Activated CD4-positive, alpha-beta memory T cell treated with anti-CD3 and anti-CD28 coated beads, Interleukin-2, amount 10 ng/mL, durations not matched to agents 7 days and 5 days (primary cell): ENCODE data around the gene HOOK1. TPM values are rescaled to one million over a fixed set of nuclear protein-coding genes. Genes with fewer than 3 reads are reported as not detected.
"Not testable (repeated sequence)": the region's sequence is repeated elsewhere in the genome, so short reads cannot be mapped to it uniquely, and the experiment has no call there.

Experiments used
- CTCF ChIA-PET: fragments of 350-600 bp; sonication (Branson Sonifier 250); formaldehyde crosslinking; loops from one replicate; lab custom pipeline; 2021; ENCODE audit warnings: antibody characterized with exemption, inconsistent platforms; lab: Charles Lee
- POLR2A ChIA-PET: fragments of 350-600 bp; sonication (Branson Sonifier 250); formaldehyde crosslinking; loops from one replicate; lab custom pipeline; 2021; ENCODE audit warnings: antibody characterized with exemption; lab: Charles Lee
- DNase-seq: peaks from one replicate; pipeline ENCODE4 v3.0.0-alpha.2; 2020
- H3K27ac Mint-ChIP-seq: one replicate; pipeline ENCODE4 v1.8.0; 2021; ENCODE audit warnings: mild to moderate bottlenecking, mixed read lengths
- H3K27me3 Mint-ChIP-seq: one replicate; pipeline ENCODE4 v1.8.0; 2021; ENCODE audit warnings: mixed read lengths
- H3K36me3 Mint-ChIP-seq: one replicate; pipeline ENCODE4 v1.8.0; 2021; ENCODE audit warnings: low read depth, mixed read lengths
- H3K4me1 Mint-ChIP-seq: one replicate; pipeline ENCODE4 v1.8.0; 2021; ENCODE audit warnings: mixed read lengths
- H3K4me3 Mint-ChIP-seq: one replicate; pipeline ENCODE4 v1.8.0; 2021; ENCODE audit warnings: mild to moderate bottlenecking, mixed read lengths
- H3K9me3 Mint-ChIP-seq: one replicate; pipeline ENCODE4 v1.8.0; 2021; ENCODE audit warnings: mixed read lengths
- total RNA-seq, 2 experiments: library from RNA; stranded (reverse); gene quantifications; one replicate each; pipeline ENCODE4 v1.2.3, GENCODE V29; 2021

HOOK1 gene
- total RNA-seq, 2 experiments from 2014 or later = 0.98 to 1.6 TPM

- Mint-ChIP-seq H3K36me3 (no peaks in the 10 kb centered on the region), H3K9me3 (no peaks in the 10 kb centered on the region), H3K4me3 (no peak overlapping the region), H3K27me3 (no peaks in the 10 kb centered on the region), H3K4me1 (no peaks in the 10 kb centered on the region), H3K27ac (no peak overlapping the region)
- no peak for DNase-seq
- CTCF ChIA-PET = no interaction called here
- POLR2A ChIA-PET = no interaction called here
Observed at GRCh38 chr1:59833991-59834390, 19.2 kb downstream of the HOOK1 start.

- H3K4me3 Mint-ChIP-seq, CTCF ChIA-PET, H3K9me3 Mint-ChIP-seq, POLR2A ChIA-PET, H3K4me1 Mint-ChIP-seq, H3K27me3 Mint-ChIP-seq, H3K36me3 Mint-ChIP-seq, H3K27ac Mint-ChIP-seq, DNase-seq: not testable (repeated sequence)
Observed at GRCh38 chr1:59837857-59838256, 23.1 kb downstream of the HOOK1 start.

- Mint-ChIP-seq H3K4me3 (no peak overlapping the region), H3K27me3 (no peaks in the 10 kb centered on the region), H3K4me1 (no peaks in the 10 kb centered on the region), H3K36me3 (no peaks in the 10 kb centered on the region), H3K27ac (no peak overlapping the region), H3K9me3 (no peaks in the 10 kb centered on the region)
- ChIA-PET CTCF (no interaction called here), POLR2A (no interaction called here)
- no peak for DNase-seq
Observed at GRCh38 chr1:59845091-59845490, 30.3 kb downstream of the HOOK1 start.

- H3K9me3 Mint-ChIP-seq = no peaks in the 10 kb centered on the region
- no peak overlapping the region for H3K4me3 Mint-ChIP-seq
- H3K27me3 Mint-ChIP-seq = no peaks in the 10 kb centered on the region
- H3K4me1 Mint-ChIP-seq = no peaks in the 10 kb centered on the region
- DNase-seq = no peak
- POLR2A ChIA-PET = no interaction called here
- no peaks in the 10 kb centered on the region for H3K36me3 Mint-ChIP-seq
- no peak overlapping the region for H3K27ac Mint-ChIP-seq
- CTCF ChIA-PET = no interaction called here
Observed at GRCh38 chr1:59846209-59846894, 31.6 kb downstream of the HOOK1 start.

GRCh38 chr1:59846895-59847282 is 32.1 kb downstream of the HOOK1 start:
- no peaks in the 10 kb centered on the region for H3K36me3 Mint-ChIP-seq

GRCh38 chr1:59852117-59852516 is 37.4 kb downstream of the HOOK1 start:
- no peaks in the 10 kb centered on the region for H3K36me3 Mint-ChIP-seq
- CTCF ChIA-PET = no interaction called here

More at GRCh38 chr1:59846895-59847282, 32.1 kb downstream of the HOOK1 start:
- ChIA-PET POLR2A (no interaction called here), CTCF (no interaction called here)
- DNase-seq = no peak
- Mint-ChIP-seq H3K4me3 (no peak overlapping the region), H3K9me3 (no peaks in the 10 kb centered on the region), H3K27me3 (no peaks in the 10 kb centered on the region), H3K4me1 (no peaks in the 10 kb centered on the region), H3K27ac (no peak overlapping the region)

GRCh38 chr1:59855297-59855696 is 40.5 kb downstream of the HOOK1 start:
- POLR2A ChIA-PET, H3K36me3 Mint-ChIP-seq, DNase-seq, H3K4me3 Mint-ChIP-seq, H3K27ac Mint-ChIP-seq, H3K4me1 Mint-ChIP-seq, CTCF ChIA-PET, H3K27me3 Mint-ChIP-seq, H3K9me3 Mint-ChIP-seq: not testable (repeated sequence)

More at GRCh38 chr1:59852117-59852516, 37.4 kb downstream of the HOOK1 start:
- POLR2A ChIA-PET = no interaction called here
- H3K4me1 Mint-ChIP-seq = no peaks in the 10 kb centered on the region
- no peak for DNase-seq
- H3K9me3 Mint-ChIP-seq = no peaks in the 10 kb centered on the region
- no peak overlapping the region for H3K27ac Mint-ChIP-seq
- no peak overlapping the region for H3K4me3 Mint-ChIP-seq
- H3K27me3 Mint-ChIP-seq = no peaks in the 10 kb centered on the region

GRCh38 chr1:59856725-59857338 is 42.1 kb downstream of the HOOK1 start:
- CTCF ChIA-PET = no interaction called here
- no peaks in the 10 kb centered on the region for H3K36me3 Mint-ChIP-seq

GRCh38 chr1:59857679-59858354 is 43.1 kb downstream of the HOOK1 start:
- H3K36me3 Mint-ChIP-seq = no peaks in the 10 kb centered on the region
- H3K4me3 Mint-ChIP-seq = no peak overlapping the region
- DNase-seq = no peak
- ChIA-PET POLR2A (no interaction called here), CTCF (interaction anchor here (1.1 kb wide), 1 partner anchor 89 kb away, joined by 3 read pairs; no protein-coding TSS in a partner anchor)
- H3K9me3 Mint-ChIP-seq = no peaks in the 10 kb centered on the region
- no peak overlapping the region for H3K27ac Mint-ChIP-seq
- H3K27me3 Mint-ChIP-seq = no peaks in the 10 kb centered on the region
- no peaks in the 10 kb centered on the region for H3K4me1 Mint-ChIP-seq

More at GRCh38 chr1:59856725-59857338, 42.1 kb downstream of the HOOK1 start:
- no peaks in the 10 kb centered on the region for H3K27me3 Mint-ChIP-seq
- no peak overlapping the region for H3K4me3 Mint-ChIP-seq
- no peaks in the 10 kb centered on the region for H3K9me3 Mint-ChIP-seq
- no peak for DNase-seq
- no peaks in the 10 kb centered on the region for H3K4me1 Mint-ChIP-seq
- no peak overlapping the region for H3K27ac Mint-ChIP-seq
- POLR2A ChIA-PET = no interaction called here

GRCh38 chr1:59866462-59866861 is 51.7 kb downstream of the HOOK1 start:
- DNase-seq = no peak
- Mint-ChIP-seq H3K9me3 (no peaks in the 10 kb centered on the region), H3K36me3 (no peaks in the 10 kb centered on the region), H3K4me3 (no peak overlapping the region), H3K27ac (no peak overlapping the region), H3K27me3 (no peaks in the 10 kb centered on the region), H3K4me1 (no peaks in the 10 kb centered on the region)
- POLR2A ChIA-PET = no interaction called here
- CTCF ChIA-PET = interaction anchor here (1.1 kb wide), 1 partner anchor 81 kb away, joined by 3 read pairs; no protein-coding TSS in a partner anchor

- CTCF ChIA-PET = no interaction called here
- H3K36me3 Mint-ChIP-seq = no peaks in the 10 kb centered on the region
- H3K27me3 Mint-ChIP-seq = no peaks in the 10 kb centered on the region
- no peak overlapping the region for H3K27ac Mint-ChIP-seq
- H3K9me3 Mint-ChIP-seq = no peaks in the 10 kb centered on the region
- DNase-seq = no peak
- POLR2A ChIA-PET = no interaction called here
- no peaks in the 10 kb centered on the region for H3K4me1 Mint-ChIP-seq
- no peak overlapping the region for H3K4me3 Mint-ChIP-seq
Observed at GRCh38 chr1:59871746-59872145, 57.0 kb downstream of the HOOK1 start.

GRCh38 chr1:59877108-59877682 is 62.4 kb downstream of the HOOK1 start:
- ChIA-PET CTCF (interaction anchor here (1.1 to 5.5 kb wide), 2 partner anchors 70 to 94 kb away, joined by 3 to 66 read pairs; no protein-coding TSS in a partner anchor), POLR2A (no interaction called here)
- Mint-ChIP-seq H3K27ac (no peak overlapping the region), H3K36me3 (no peaks in the 10 kb centered on the region), H3K4me1 (no peaks in the 10 kb centered on the region), H3K27me3 (no peaks in the 10 kb centered on the region), H3K9me3 (peaks cover 4% of the 10 kb centered on the region), H3K4me3 (no peak overlapping the region)
- no peak for DNase-seq

- Mint-ChIP-seq H3K36me3 (no peaks in the 10 kb centered on the region), H3K27me3 (no peaks in the 10 kb centered on the region), H3K27ac (no peak overlapping the region), H3K9me3 (peaks cover 4% of the 10 kb centered on the region), H3K4me3 (no peak overlapping the region), H3K4me1 (no peaks in the 10 kb centered on the region)
- DNase-seq = no peak
- POLR2A ChIA-PET = no interaction called here
- CTCF ChIA-PET = interaction anchor here (1.1 to 5.5 kb wide), 8 partner anchors 10 to 93 kb away, joined by 3 to 66 read pairs (median 5); no protein-coding TSS in a partner anchor
Observed at GRCh38 chr1:59878370-59878769, 63.6 kb downstream of the HOOK1 start.
